IPS DF 6.9 (cell line): ENCODE measurements around the gene AHRR.
"Not testable (repeated sequence)": the region's sequence is repeated elsewhere in the genome, so short reads cannot be mapped to it uniquely, and the experiment has no call there.

Experiments
- DNase-seq: peaks from one replicate; pipeline ENCODE4 v3.0.0-alpha.2; 2013; ENCODE audit warnings: low read depth, low spot score
- H3K27ac ChIP-seq: one replicate; pipeline ENCODE4 v1.5.1; 2013; ENCODE audit warnings: low read length, control low read depth
- H3K27me3 ChIP-seq: 2 replicates; pipeline ENCODE4 v1.6.1; 2013; ENCODE audit warnings: mild to moderate bottlenecking, low read length; ENCODE audit not compliant: control insufficient read depth, insufficient read depth
- H3K36me3 ChIP-seq: 2 replicates; pipeline ENCODE4 v1.6.1; 2013; ENCODE audit warnings: low read length; ENCODE audit not compliant: control insufficient read depth, insufficient read depth
- H3K4me1 ChIP-seq: 2 replicates; pipeline ENCODE4 v1.6.1; 2013; ENCODE audit warnings: low read length; ENCODE audit not compliant: control insufficient read depth, insufficient read depth
- H3K4me3 ChIP-seq: 2 replicates; pipeline ENCODE4 v1.5.1; 2013; ENCODE audit warnings: mild to moderate bottlenecking, low read length
- H3K9me3 ChIP-seq: 2 replicates; pipeline ENCODE4 v1.6.1; 2013; ENCODE audit warnings: low read length, inconsistent platforms; ENCODE audit not compliant: control insufficient read depth, insufficient read depth
- WGBS: extraction: QIAGEN DNeasy Blood & Tissue Kit; methylation state at CpG from one replicate; pipeline ENCODE4 v1.1.7; 2013; ENCODE audit warnings: mixed read lengths, missing lambda C conversion rate; ENCODE audit not compliant: insufficient read length, insufficient coverage; 5-methylcytosine and 5-hydroxymethylcytosine counted together

AHRR gene

DNA sequence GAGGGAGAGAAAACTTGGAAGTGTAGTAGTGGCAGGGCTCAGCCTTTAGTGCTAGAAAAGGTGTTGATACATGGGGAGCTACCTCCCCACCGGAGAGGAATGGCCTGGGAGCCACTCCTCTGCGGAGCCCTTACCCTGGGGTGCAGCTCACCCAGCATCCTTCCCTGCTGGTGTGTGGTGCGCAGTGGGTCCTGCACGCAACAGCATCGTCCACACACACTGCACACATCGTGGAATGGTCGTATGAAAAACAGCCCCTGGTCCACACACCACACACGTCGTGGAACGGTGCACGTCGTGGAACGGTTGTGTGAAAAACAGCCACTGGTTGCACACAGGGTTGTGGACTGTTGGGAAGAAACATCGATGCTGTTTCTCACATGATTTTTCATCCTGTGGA lies 16.1 kb upstream of the AHRR start:
- H3K27ac ChIP-seq = no peak overlapping the region
- H3K9me3 ChIP-seq = no peaks in the 10 kb centered on the region
- H3K4me1 ChIP-seq = peaks cover 4% of the 10 kb centered on the region; the same call in 1 of the 2 replicates
- no peak overlapping the region for H3K4me3 ChIP-seq
- H3K27me3 ChIP-seq = no peaks in the 10 kb centered on the region
- WGBS = no CpG with 5 or more reads among the region's 14 CpGs
- H3K36me3 ChIP-seq = peaks cover 11% of the 10 kb centered on the region
- DNase-seq = no peak

DNA sequence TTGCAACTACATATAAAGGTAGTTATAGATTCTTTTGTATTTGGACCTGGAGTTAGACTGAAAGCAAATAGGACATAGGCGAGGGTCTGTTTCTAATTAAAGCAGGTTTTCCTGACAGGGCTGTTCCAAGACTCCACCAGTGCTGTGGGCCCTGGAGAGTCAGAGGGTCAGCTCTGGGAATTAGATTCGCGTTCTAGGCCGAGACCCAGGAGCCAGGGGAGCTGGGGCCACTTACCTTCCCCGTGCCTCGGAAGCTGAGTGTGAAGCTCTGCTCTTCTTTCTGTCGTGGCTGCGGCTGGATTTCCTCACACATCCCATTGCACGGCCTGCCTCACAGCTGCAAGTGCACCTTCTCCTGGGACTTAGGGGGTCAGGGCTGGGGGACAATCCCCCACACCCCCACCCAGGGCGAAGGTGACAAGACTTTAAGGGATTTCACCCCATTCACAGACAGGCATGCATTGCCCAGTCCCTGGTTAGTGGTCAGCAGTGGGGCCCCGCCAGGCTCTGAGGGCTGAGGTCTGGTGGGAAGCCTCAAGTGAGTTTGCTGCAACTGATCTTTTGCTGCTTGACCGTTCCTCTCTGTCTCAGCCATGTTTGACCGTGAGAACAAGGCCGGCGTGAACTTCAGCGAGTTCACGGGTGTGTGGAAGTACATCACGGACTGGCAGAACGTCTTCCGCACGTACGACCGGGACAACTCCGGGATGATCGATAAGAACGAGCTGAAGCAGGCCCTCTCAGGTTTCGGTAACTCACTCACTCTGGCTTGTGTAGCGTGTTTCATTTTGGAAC lies 15.3 kb upstream of the AHRR start:
- Histone ChIP-seq H3K36me3 (peaks cover 11% of the 10 kb centered on the region), H3K27me3 (no peaks in the 10 kb centered on the region), H3K4me3 (no peak overlapping the region), H3K4me1 (peaks cover 4% of the 10 kb centered on the region; the same call in 1 of the 2 replicates), H3K27ac (no peak overlapping the region), H3K9me3 (no peaks in the 10 kb centered on the region)
- no CpG with 5 or more reads among the region's 28 CpGs for WGBS
- DNase-seq = no peak

DNA sequence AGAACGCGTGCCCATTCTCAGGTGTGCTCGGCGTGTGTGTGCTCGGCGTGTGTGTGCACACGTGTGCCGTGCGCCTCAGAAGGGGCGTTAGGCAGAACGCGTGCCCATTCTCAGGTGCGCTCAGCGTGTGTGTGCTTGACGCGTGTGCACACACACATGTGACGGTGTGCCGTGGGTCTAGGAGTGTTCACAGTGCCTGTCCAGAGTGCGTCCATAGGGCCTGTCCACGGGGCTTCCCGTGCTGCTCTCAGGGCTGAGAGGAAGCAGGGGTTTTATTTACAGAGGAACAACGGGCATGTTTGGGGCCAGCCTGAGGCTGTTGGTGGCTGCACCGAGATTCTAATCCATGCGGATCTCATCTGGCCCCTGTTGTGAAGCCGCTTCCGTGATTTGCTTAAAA lies 14.2 kb upstream of the AHRR start:
- H3K9me3 ChIP-seq = no peaks in the 10 kb centered on the region
- H3K27me3 ChIP-seq = no peaks in the 10 kb centered on the region
- DNase-seq = no peak
- no CpG with 5 or more reads among the region's 26 CpGs for WGBS
- peaks cover 11% of the 10 kb centered on the region for H3K36me3 ChIP-seq
- peaks cover 4% of the 10 kb centered on the region; the same call in 1 of the 2 replicates for H3K4me1 ChIP-seq
- no peak overlapping the region for H3K27ac ChIP-seq
- H3K4me3 ChIP-seq = no peak overlapping the region

- WGBS = no CpG with 5 or more reads among the region's 27 CpGs
Measured at GRCh38 chr5:307794-308579, 13.5 kb upstream of the AHRR start.

GRCh38 chr5:308672-309271 lies 12.7 kb upstream of the AHRR start:
- Histone ChIP-seq H3K36me3 (peaks cover 14% of the 10 kb centered on the region), H3K4me1 (0 out of 2 replicates have a peak, but pooled peaks cover 1% of the 10 kb centered on the region), H3K27ac (no peak overlapping the region), H3K4me3 (no peak overlapping the region), H3K9me3 (no peaks in the 10 kb centered on the region), H3K27me3 (no peaks in the 10 kb centered on the region)
- no peak for DNase-seq
- no CpG with 5 or more reads among the region's 18 CpGs for WGBS

More at GRCh38 chr5:307794-308579, 13.5 kb upstream of the AHRR start:
- 0 out of 2 replicates have a peak, but pooled peaks cover 1% of the 10 kb centered on the region for H3K4me1 ChIP-seq
- H3K36me3 ChIP-seq = peaks cover 11% of the 10 kb centered on the region
- H3K9me3 ChIP-seq = no peaks in the 10 kb centered on the region
- no peak overlapping the region for H3K27ac ChIP-seq
- H3K27me3 ChIP-seq = no peaks in the 10 kb centered on the region
- H3K4me3 ChIP-seq = no peak overlapping the region
- DNase-seq = no peak

DNA sequence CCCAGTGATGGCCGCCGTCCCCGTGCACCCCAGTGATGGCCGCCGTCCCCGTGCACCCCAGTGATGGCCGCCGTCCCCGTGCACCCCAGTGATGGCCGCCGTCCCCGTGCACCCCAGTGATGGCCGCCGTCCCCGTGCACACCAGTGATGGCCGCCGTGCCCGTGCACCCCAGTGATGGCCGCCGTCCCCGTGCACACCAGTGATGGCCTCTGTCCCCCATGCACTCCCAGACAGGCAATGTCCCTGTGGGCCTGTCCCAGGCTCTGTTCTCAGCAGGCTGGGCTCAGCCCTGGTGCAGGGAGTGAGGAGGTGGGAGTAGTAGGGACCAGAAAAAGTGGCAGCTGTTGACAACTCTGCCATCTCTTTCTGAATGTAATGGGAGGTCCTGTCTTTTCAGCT lies 11.7 kb upstream of the AHRR start:
- not testable (repeated sequence) for H3K4me3 ChIP-seq, DNase-seq, H3K4me1 ChIP-seq, H3K9me3 ChIP-seq, H3K27me3 ChIP-seq, H3K27ac ChIP-seq
- H3K36me3 ChIP-seq = peaks cover 18% of the 10 kb centered on the region
- WGBS = no CpG with 5 or more reads among the region's 21 CpGs

- 0 out of 2 replicates have a peak, but pooled peaks cover 1% of the 10 kb centered on the region for H3K4me1 ChIP-seq
- no peak overlapping the region for H3K4me3 ChIP-seq
- no peaks in the 10 kb centered on the region for H3K27me3 ChIP-seq
- no peak for DNase-seq
- H3K36me3 ChIP-seq = peaks cover 20% of the 10 kb centered on the region
- no CpG with 5 or more reads among the region's 9 CpGs for WGBS
- H3K27ac ChIP-seq = no peak overlapping the region
- H3K9me3 ChIP-seq = no peaks in the 10 kb centered on the region
Measured at GRCh38 chr5:310516-310915, 11.0 kb upstream of the AHRR start.

- H3K4me1 ChIP-seq = 0 out of 2 replicates have a peak, but pooled peaks cover 1% of the 10 kb centered on the region
- WGBS = no CpG with 5 or more reads among the region's 16 CpGs
- no peak overlapping the region for H3K27ac ChIP-seq
- H3K27me3 ChIP-seq = no peaks in the 10 kb centered on the region
- no peaks in the 10 kb centered on the region for H3K9me3 ChIP-seq
- no peak for DNase-seq
- no peak overlapping the region for H3K4me3 ChIP-seq
- H3K36me3 ChIP-seq = peaks cover 19% of the 10 kb centered on the region
Measured at GRCh38 chr5:310941-311434, 10.5 kb upstream of the AHRR start.

- no peaks in the 10 kb centered on the region for H3K27me3 ChIP-seq
- 0 out of 2 replicates have a peak, but pooled peaks cover 1% of the 10 kb centered on the region for H3K4me1 ChIP-seq
- H3K36me3 ChIP-seq = peaks cover 11% of the 10 kb centered on the region
- no peak overlapping the region for H3K4me3 ChIP-seq
- DNase-seq = no peak
- no peak overlapping the region for H3K27ac ChIP-seq
- WGBS = no CpG with 5 or more reads among the region's 8 CpGs
- H3K9me3 ChIP-seq = no peaks in the 10 kb centered on the region
Measured at GRCh38 chr5:311963-312362, 9.6 kb upstream of the AHRR start.

GRCh38 chr5:312845-313244 lies 8.7 kb upstream of the AHRR start:
- peaks cover 11% of the 10 kb centered on the region for H3K36me3 ChIP-seq
- H3K27ac ChIP-seq = no peak overlapping the region
- no peaks in the 10 kb centered on the region for H3K27me3 ChIP-seq
- no peaks in the 10 kb centered on the region for H3K9me3 ChIP-seq
- peaks cover 3% of the 10 kb centered on the region for H3K4me1 ChIP-seq
- no peak overlapping the region for H3K4me3 ChIP-seq
- no peak for DNase-seq
- no CpG with 5 or more reads among the region's 12 CpGs for WGBS
